ENCODE data around the gene GNAL.

DNA sequence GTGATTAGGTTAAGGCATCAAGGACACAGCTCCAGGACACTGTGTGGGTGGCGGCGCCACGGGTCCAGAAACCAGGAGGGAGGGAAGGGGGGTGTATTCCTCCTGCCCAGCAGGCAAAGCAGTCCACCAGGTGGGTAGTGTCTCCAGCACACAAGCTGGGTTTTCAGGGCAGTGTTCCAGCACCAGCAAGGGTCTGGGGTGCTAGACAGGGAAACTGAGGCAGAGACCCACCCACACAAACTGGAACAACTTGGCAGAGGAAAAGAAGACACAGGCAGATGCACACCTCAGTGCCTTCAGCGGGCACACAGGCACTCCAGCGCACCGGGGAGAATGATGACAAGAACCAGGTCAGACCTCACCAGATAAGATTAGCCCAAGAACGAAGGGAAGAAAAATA is 28.4 kb upstream of the GNAL start:
- TF ChIP-seq, protein P1, sequence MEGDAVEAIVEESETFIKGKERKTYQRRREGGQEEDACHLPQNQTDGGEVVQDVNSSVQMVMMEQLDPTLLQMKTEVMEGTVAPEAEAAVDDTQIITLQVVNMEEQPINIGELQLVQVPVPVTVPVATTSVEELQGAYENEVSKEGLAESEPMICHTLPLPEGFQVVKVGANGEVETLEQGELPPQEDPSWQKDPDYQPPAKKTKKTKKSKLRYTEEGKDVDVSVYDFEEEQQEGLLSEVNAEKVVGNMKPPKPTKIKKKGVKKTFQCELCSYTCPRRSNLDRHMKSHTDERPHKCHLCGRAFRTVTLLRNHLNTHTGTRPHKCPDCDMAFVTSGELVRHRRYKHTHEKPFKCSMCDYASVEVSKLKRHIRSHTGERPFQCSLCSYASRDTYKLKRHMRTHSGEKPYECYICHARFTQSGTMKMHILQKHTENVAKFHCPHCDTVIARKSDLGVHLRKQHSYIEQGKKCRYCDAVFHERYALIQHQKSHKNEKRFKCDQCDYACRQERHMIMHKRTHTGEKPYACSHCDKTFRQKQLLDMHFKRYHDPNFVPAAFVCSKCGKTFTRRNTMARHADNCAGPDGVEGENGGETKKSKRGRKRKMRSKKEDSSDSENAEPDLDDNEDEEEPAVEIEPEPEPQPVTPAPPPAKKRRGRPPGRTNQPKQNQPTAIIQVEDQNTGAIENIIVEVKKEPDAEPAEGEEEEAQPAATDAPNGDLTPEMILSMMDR (IDR thresholded peaks at IDR 0.05) = no peak
- no peak for TF ChIP-seq POLR2A (IDR thresholded peaks at IDR 0.05)

All from body of pancreas (tissue), 4 donors.